DND-41 (cell line): ENCODE measurements around the gene ZNF20.
A peak's percentile ranks its signal among the peaks of the same experiment; 100 is the strongest.

Source experiments
- ATAC-seq: fragments of 200-7000 bp; cut with Tn5 transposase; 3 replicates; pipeline ENCODE4 v1.9.1; 2021; ENCODE audit warnings: low read depth; ENCODE audit not compliant: insufficient read depth
- DNase-seq: peaks from one replicate; pipeline ENCODE4 v3.0.0-alpha.2; 2020
- H2AFZ ChIP-seq: 2 replicates; pipeline ENCODE4 v1.6.0; 2012; ENCODE audit warnings: low read depth, low read length
- H3K27ac ChIP-seq: 2 replicates; pipeline ENCODE4 v1.5.1; 2012; ENCODE audit warnings: low read length, inconsistent platforms
- H3K27me3 ChIP-seq: fragments of 200-600 bp; sonication (generic); 2 replicates; pipeline ENCODE4 v1.6.0; 2012; ENCODE audit warnings: low read length, mild to moderate bottlenecking, inconsistent platforms; ENCODE audit not compliant: insufficient read depth, poor library complexity
- H3K36me3 ChIP-seq: 2 replicates; pipeline ENCODE4 v1.5.1; 2012; ENCODE audit warnings: low read length, inconsistent platforms; ENCODE audit not compliant: insufficient read depth
- H3K4me1 ChIP-seq: 2 replicates; pipeline ENCODE4 v1.5.1; 2012; ENCODE audit warnings: mild to moderate bottlenecking, low read length; ENCODE audit not compliant: insufficient read depth
- H3K4me2 ChIP-seq: 2 replicates; pipeline ENCODE4 v1.6.0; 2012; ENCODE audit warnings: mild to moderate bottlenecking, moderate library complexity, low read length, inconsistent platforms; ENCODE audit not compliant: insufficient read depth
- H3K4me3 ChIP-seq, 2 experiments: fragments of 200-600 bp in 1 of 2; shearing (Covaris generic) in 1 of 2; 2 replicates each; pipeline ENCODE4 v1.5.1; 2012 to 2016; ENCODE audit warnings: inconsistent platforms in 2 of 2, low read length in 2 of 2, mild to moderate bottlenecking in 2 of 2, low read depth in 1 of 2, moderate library complexity in 1 of 2
- H3K79me2 ChIP-seq: 2 replicates; pipeline ENCODE4 v1.6.0; 2012; ENCODE audit warnings: low read length, inconsistent platforms; ENCODE audit not compliant: insufficient read depth
- H3K9ac ChIP-seq: 2 replicates; pipeline ENCODE4 v1.6.0; 2012; ENCODE audit warnings: low read depth, mild to moderate bottlenecking, inconsistent platforms, low read length, moderate library complexity
- H3K9me3 ChIP-seq: 2 replicates; pipeline ENCODE4 v1.5.1; 2012; ENCODE audit warnings: low read length, moderate library complexity, mild to moderate bottlenecking, inconsistent platforms; ENCODE audit not compliant: insufficient read depth, severe bottlenecking
- H4K20me1 ChIP-seq: 2 replicates; pipeline ENCODE4 v1.6.0; 2012; ENCODE audit warnings: low read length; ENCODE audit not compliant: insufficient read depth
- CTCF ChIP-seq: IDR thresholded peaks from 2 replicates; pipeline ENCODE4 v1.5.1; 2012; ENCODE audit warnings: borderline replicate concordance, low read length, moderate library complexity, mild to moderate bottlenecking; ENCODE audit not compliant: poor library complexity, severe bottlenecking; ENCODE audit errors: extremely low read depth
- EZH2 ChIP-seq: IDR thresholded peaks from 3 replicates; pipeline ENCODE4 v1.6.1; 2012; ENCODE audit warnings: borderline replicate concordance, low read depth, mild to moderate bottlenecking, moderate library complexity, low read length, inconsistent platforms; ENCODE audit not compliant: severe bottlenecking

Gene ZNF20

GRCh38 chr19:12139885-12140544 lies at the start of gene ZNF20:
Gene ZNF20 (minus strand): TSS chr19:12140350. CDS start chr19:12140182, 168 bp downstream.
- H3K4me3 ChIP-seq = peak within 1 kb of the TSS; percentile 79 to 84; a peak in 3 of 4 replicates
- H3K9me3 ChIP-seq = no peaks in the 10 kb centered on the region
- no peaks in the 10 kb centered on the region for H3K27me3 ChIP-seq
- DNase-seq (peak; percentile 95), ATAC-seq (peak; percentile 87)
- peak within 1 kb of the TSS; percentile 91 for H2AFZ ChIP-seq
- H4K20me1 ChIP-seq = 0 out of 2 replicates have a peak, but pooled peaks cover 4% of the 10 kb centered on the region
- peaks cover 27% of the 10 kb centered on the region for H3K36me3 ChIP-seq
- peak within 1 kb of the TSS; percentile 79 for H3K9ac ChIP-seq
- H3K4me2 ChIP-seq = peak within 1 kb of the TSS; percentile 73
- H3K4me1 ChIP-seq = peaks cover 36% of the 10 kb centered on the region
- H3K27ac ChIP-seq = peak within 1 kb of the TSS; percentile 87
- no peak for TF ChIP-seq CTCF
- TF ChIP-seq EZH2 = no peak
- peaks cover 30% of the 10 kb centered on the region for H3K79me2 ChIP-seq

GRCh38 chr19:12187625-12188024 lies 47.5 kb upstream of the ZNF20 start:
- Histone ChIP-seq H3K36me3 (peaks cover 88% of the 10 kb centered on the region), H3K27ac (no peak overlapping the region), H2AFZ (no peak overlapping the region), H3K4me2 (no peak overlapping the region), H3K4me3 (no peak overlapping the region), H3K9me3 (peaks cover 42% of the 10 kb centered on the region), H3K9ac (no peak overlapping the region), H4K20me1 (no peaks in the 10 kb centered on the region), H3K79me2 (peaks cover 46% of the 10 kb centered on the region), H3K27me3 (no peaks in the 10 kb centered on the region), H3K4me1 (no peaks in the 10 kb centered on the region)
- DNase-seq = no peak
- TF ChIP-seq CTCF (no peak), EZH2 (no peak)
- ATAC-seq = no peak

- peaks cover 17% of the 10 kb centered on the region for H3K9me3 ChIP-seq
- no peak overlapping the region for H3K9ac ChIP-seq
- H3K36me3 ChIP-seq = peaks cover 46% of the 10 kb centered on the region
- TF ChIP-seq CTCF = no peak
- no peak for TF ChIP-seq EZH2
- H3K79me2 ChIP-seq = peaks cover 95% of the 10 kb centered on the region
- H2AFZ ChIP-seq = no peak overlapping the region
- H3K27ac ChIP-seq = no peak overlapping the region
- DNase-seq (no peak), ATAC-seq (no peak)
- no peaks in the 10 kb centered on the region for H3K4me1 ChIP-seq
- H3K4me3 ChIP-seq = no peak overlapping the region
- H3K4me2 ChIP-seq = no peak overlapping the region
- H3K27me3 ChIP-seq = no peaks in the 10 kb centered on the region
- peaks cover 7% of the 10 kb centered on the region; the same call in 1 of the 2 replicates for H4K20me1 ChIP-seq
Measured at GRCh38 chr19:12180377-12180776, 40.2 kb upstream of the ZNF20 start.

- Histone ChIP-seq H3K27me3 (no peaks in the 10 kb centered on the region), H3K4me1 (peaks cover 32% of the 10 kb centered on the region), H3K4me2 (no peak overlapping the region), H4K20me1 (peaks cover 41% of the 10 kb centered on the region), H2AFZ (no peak overlapping the region), H3K36me3 (peaks cover 40% of the 10 kb centered on the region), H3K9me3 (no peaks in the 10 kb centered on the region), H3K27ac (no peak overlapping the region), H3K4me3 (no peak overlapping the region), H3K9ac (no peak overlapping the region), H3K79me2 (peaks cover 84% of the 10 kb centered on the region)
- no peak for DNase-seq
- no peak for ATAC-seq
- no peak for TF ChIP-seq EZH2
- no peak for TF ChIP-seq CTCF
Measured at GRCh38 chr19:12166626-12167025, 26.5 kb upstream of the ZNF20 start.
